ENCODE results near the gene MBLAC1. TPM values are rescaled to one million over a fixed set of nuclear protein-coding genes. Genes with fewer than 3 reads are reported as not detected.

MBLAC1 gene
- total and polyA plus RNA-seq, 4 donors, result 1.7 to 2.9 (median 2.1) TPM

DNA sequence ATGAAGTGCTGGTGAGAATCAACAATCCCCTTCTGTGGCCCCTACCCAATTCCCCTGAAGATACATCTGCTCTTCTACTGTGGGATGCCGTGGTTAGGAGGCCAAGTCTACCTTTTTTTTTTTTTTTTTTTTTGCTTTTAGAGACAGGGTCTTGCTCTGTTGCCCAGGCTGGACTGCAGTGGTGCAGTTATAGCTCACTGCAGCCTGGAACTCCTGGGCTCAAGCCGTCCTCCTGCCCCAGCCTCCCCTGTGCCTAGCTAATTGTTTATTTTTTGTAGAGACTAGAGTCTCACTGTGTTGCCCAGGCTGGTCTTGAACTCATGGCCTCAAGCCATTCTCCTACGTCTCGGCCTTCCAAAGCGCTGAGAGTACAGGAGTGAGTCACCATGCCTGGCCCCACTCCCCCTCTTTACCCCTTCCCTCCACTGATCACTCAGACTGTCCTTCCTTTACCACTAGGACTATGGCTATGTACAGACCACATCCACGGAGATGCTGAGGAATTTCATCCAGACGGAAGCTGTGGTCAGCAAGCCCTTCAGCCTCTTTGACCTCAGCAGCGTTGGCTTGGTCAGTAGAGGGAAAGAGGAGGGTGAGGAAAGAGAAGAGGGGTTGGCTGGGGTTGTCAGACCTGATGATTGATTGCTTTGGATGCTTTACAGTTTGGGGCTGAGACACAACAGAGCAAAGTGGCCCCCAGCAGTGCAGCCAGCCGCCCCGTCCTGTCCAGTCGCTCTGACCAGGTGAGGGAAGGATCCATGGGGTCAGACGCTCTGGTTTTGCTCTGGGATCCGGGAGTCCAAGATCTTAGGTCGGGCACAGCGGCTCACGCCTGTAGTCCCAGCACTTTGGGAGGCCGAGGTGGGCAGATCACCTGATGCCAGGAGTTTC is 23.6 kb upstream of the MBLAC1 start:
- DNase-seq (no peak), ATAC-seq (ENCODE audit: insufficient read depth, low FRiP score) (no peak)
- no peak overlapping the region for H3K4me3 ChIP-seq
- H3K36me3 ChIP-seq (ENCODE audit: control insufficient read depth in 4 of 4, insufficient read depth in 4 of 4, low read length in 4 of 4), result peaks cover 11 to 47% (median 22%) of the 10 kb centered on the region in 4 donors
- 92 to 93% methylated on average over 17 of the region's 17 CpGs for WGBS, 2 donors
- TF ChIP-seq, protein P1, sequence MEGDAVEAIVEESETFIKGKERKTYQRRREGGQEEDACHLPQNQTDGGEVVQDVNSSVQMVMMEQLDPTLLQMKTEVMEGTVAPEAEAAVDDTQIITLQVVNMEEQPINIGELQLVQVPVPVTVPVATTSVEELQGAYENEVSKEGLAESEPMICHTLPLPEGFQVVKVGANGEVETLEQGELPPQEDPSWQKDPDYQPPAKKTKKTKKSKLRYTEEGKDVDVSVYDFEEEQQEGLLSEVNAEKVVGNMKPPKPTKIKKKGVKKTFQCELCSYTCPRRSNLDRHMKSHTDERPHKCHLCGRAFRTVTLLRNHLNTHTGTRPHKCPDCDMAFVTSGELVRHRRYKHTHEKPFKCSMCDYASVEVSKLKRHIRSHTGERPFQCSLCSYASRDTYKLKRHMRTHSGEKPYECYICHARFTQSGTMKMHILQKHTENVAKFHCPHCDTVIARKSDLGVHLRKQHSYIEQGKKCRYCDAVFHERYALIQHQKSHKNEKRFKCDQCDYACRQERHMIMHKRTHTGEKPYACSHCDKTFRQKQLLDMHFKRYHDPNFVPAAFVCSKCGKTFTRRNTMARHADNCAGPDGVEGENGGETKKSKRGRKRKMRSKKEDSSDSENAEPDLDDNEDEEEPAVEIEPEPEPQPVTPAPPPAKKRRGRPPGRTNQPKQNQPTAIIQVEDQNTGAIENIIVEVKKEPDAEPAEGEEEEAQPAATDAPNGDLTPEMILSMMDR (IDR thresholded peaks at IDR 0.05; ENCODE audit: control extremely low read depth, extremely low read depth), result no peak
- peaks cover 0 to 15% (median 11%) of the 10 kb centered on the region in 5 donors for H3K4me1 ChIP-seq (ENCODE audit: control insufficient read depth in 5 of 5, insufficient read depth in 5 of 5, low read length in 5 of 5)
- H3K27ac ChIP-seq (ENCODE audit: low read depth in 1 of 2, low read length in 1 of 2), result no peak overlapping the region
- H3K27me3 ChIP-seq (ENCODE audit: control insufficient read depth in 3 of 3, insufficient read depth in 3 of 3, low read length in 2 of 3), result no peaks in the 10 kb centered on the region
- H3K9ac ChIP-seq (ENCODE audit: insufficient read depth in 1 of 2, low read length in 2 of 2), result no peak overlapping the region
- H3K9me3 ChIP-seq (ENCODE audit: control insufficient read depth in 4 of 4, insufficient read depth in 3 of 4, low read length in 3 of 4), result no peaks in the 10 kb centered on the region

DNA sequence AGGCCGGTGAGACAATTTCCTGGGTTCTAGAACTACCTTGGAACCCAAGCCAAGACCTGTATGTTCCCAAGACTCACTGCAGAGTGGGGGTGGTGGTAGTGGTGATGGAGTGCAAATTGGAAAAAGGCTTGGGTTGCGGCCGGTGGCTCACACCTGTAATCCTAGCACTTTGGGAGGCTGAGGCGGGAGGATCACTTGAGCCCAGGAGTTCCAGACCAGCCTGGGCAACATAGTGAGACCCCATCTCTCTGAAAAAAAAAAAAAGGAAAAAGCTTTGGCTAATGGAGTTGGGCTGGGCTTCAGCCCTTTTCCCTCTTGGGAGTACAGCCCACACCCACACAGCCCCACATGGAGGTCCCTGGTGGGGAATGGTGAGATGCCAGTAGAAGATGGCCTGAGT is 21.2 kb upstream of the MBLAC1 start:
- DNase-seq (no peak), ATAC-seq (ENCODE audit: insufficient read depth, low FRiP score) (no peak)
- Histone ChIP-seq H3K4me3 (no peak overlapping the region), H3K27me3 (ENCODE audit: control insufficient read depth in 3 of 3, insufficient read depth in 3 of 3, low read length in 2 of 3) (no peaks in the 10 kb centered on the region), H3K9me3 (ENCODE audit: control insufficient read depth in 4 of 4, insufficient read depth in 3 of 4, low read length in 3 of 4) (no peaks in the 10 kb centered on the region), H3K4me1 (ENCODE audit: control insufficient read depth in 5 of 5, insufficient read depth in 5 of 5, low read length in 5 of 5) (peaks cover 0 to 4% (median 0%) of the 10 kb centered on the region in 5 donors), H3K27ac (ENCODE audit: low read depth in 1 of 2, low read length in 1 of 2) (no peak overlapping the region), H3K9ac (ENCODE audit: insufficient read depth in 1 of 2, low read length in 2 of 2) (no peak overlapping the region), H3K36me3 (ENCODE audit: control insufficient read depth in 4 of 4, insufficient read depth in 4 of 4, low read length in 4 of 4) (peaks cover 5 to 54% (median 17%) of the 10 kb centered on the region in 4 donors)
- 94 to 96% methylated on average over 4 of the region's 4 CpGs for WGBS, 2 donors
- TF ChIP-seq, protein P1 (IDR thresholded peaks at IDR 0.05; ENCODE audit: control extremely low read depth, extremely low read depth), result no peak

DNA sequence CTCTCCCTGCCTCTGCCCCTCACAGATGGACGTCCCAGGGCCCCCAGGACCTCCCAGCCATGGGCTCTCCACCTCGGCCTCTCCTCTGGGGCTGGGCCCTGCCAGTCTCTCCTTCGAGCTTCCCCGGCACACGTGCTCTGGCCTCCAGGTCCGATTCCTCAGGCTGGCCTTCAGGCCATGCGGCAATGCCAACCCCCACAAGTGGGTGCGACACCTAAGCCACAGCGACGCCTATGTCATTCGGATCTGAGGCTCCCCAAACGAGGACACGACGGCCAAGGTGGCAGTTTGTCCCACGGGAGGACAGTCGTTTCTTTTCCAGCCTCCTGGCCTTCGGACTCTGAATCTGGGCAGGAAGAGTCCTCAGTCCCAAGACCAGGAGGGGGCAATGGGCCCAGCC is 20.1 kb upstream of the MBLAC1 start:
- Histone ChIP-seq H3K27ac (ENCODE audit: low read depth in 1 of 2, low read length in 1 of 2) (no peak overlapping the region), H3K9me3 (ENCODE audit: control insufficient read depth in 4 of 4, insufficient read depth in 3 of 4, low read length in 3 of 4) (no peaks in the 10 kb centered on the region), H3K4me1 (ENCODE audit: control insufficient read depth in 5 of 5, insufficient read depth in 5 of 5, low read length in 5 of 5) (peaks cover 0 to 4% (median 0%) of the 10 kb centered on the region in 5 donors), H3K9ac (ENCODE audit: insufficient read depth in 1 of 2, low read length in 2 of 2) (no peak overlapping the region), H3K36me3 (ENCODE audit: control insufficient read depth in 4 of 4, insufficient read depth in 4 of 4, low read length in 4 of 4) (peaks cover 5 to 64% (median 26%) of the 10 kb centered on the region in 4 donors), H3K27me3 (ENCODE audit: control insufficient read depth in 3 of 3, insufficient read depth in 3 of 3, low read length in 2 of 3) (no peaks in the 10 kb centered on the region), H3K4me3 (no peak overlapping the region)
- DNase-seq (no peak), ATAC-seq (ENCODE audit: insufficient read depth, low FRiP score) (no peak)
- TF ChIP-seq, protein P1 (IDR thresholded peaks at IDR 0.05; ENCODE audit: control extremely low read depth, extremely low read depth), result no peak
- 86 to 88% methylated on average over 17 of the region's 17 CpGs for WGBS, 2 donors
